GM23338 (cell line): Measurements from ENCODE around the gene E2F3. TPM values are rescaled to one million over a fixed set of nuclear protein-coding genes. Genes with fewer than 3 reads are reported as not detected.

Experiments used
- ATAC-seq: fragments of 200-7000 bp; cut with Tn5 transposase; 3 replicates; pipeline ENCODE4 v1.9.1; 2020
- DNase-seq: peaks from one replicate; pipeline ENCODE4 v3.0.0-alpha.2; 2015; ENCODE audit warnings: low spot score
- H2AFZ ChIP-seq: fragments of 200-600 bp; sonication (generic); 2 replicates; pipeline ENCODE4 v1.8.0; 2016; ENCODE audit warnings: antibody characterized with exemption, mild to moderate bottlenecking, moderate library complexity
- H3F3A ChIP-seq: fragments of 200-600 bp; sonication (generic); replicated peaks from 2 replicates; pipeline ENCODE4 v1.8.0; 2017; ENCODE audit warnings: antibody characterized with exemption, mixed run types, low read depth
- H3K27ac ChIP-seq: fragments of 200-600 bp; sonication (generic); 2 replicates; pipeline ENCODE4 v1.6.1; 2016; ENCODE audit warnings: low read depth
- H3K27me3 ChIP-seq: fragments of 200-600 bp; sonication (generic); 2 replicates; pipeline ENCODE4 v1.8.0; 2016; ENCODE audit warnings: mild to moderate bottlenecking, mixed run types, moderate library complexity; ENCODE audit not compliant: insufficient read depth
- H3K36me3 ChIP-seq: fragments of 200-600 bp; sonication (generic); 2 replicates; pipeline ENCODE4 v1.8.0; 2016; ENCODE audit warnings: mild to moderate bottlenecking; ENCODE audit not compliant: insufficient read depth
- H3K4me1 ChIP-seq: fragments of 200-600 bp; sonication (generic); 2 replicates; pipeline ENCODE4 v1.8.0; 2016; ENCODE audit warnings: mild to moderate bottlenecking, moderate library complexity; ENCODE audit not compliant: insufficient read depth
- H3K4me2 ChIP-seq: fragments of 200-600 bp; sonication (generic); 2 replicates; pipeline ENCODE4 v1.7.1; 2017; ENCODE audit warnings: mixed run types
- H3K4me3 ChIP-seq: fragments of 200-600 bp; sonication (generic); 2 replicates; pipeline ENCODE4 v1.6.1; 2016; ENCODE audit warnings: mixed run types
- H3K79me2 ChIP-seq: fragments of 200-600 bp; sonication (generic); replicated peaks from 2 replicates; pipeline ENCODE4 v1.8.0; 2017; ENCODE audit warnings: mild to moderate bottlenecking; ENCODE audit not compliant: insufficient read depth
- H3K9me2 ChIP-seq: fragments of 200-600 bp; sonication (generic); 2 replicates; pipeline ENCODE4 v1.8.0; 2017; ENCODE audit not compliant: insufficient read depth
- H4K20me1 ChIP-seq: fragments of 200-600 bp; sonication (generic); replicated peaks from 2 replicates; pipeline ENCODE4 v1.8.0; 2017; ENCODE audit warnings: mild to moderate bottlenecking; ENCODE audit not compliant: insufficient read depth
- H3K27ac Mint-ChIP-seq: 2 replicates; pipeline ENCODE4 v1.8.0; 2020; ENCODE audit warnings: inconsistent platforms, mild to moderate bottlenecking, moderate library complexity, mixed read lengths
- H3K27me3 Mint-ChIP-seq: 3 replicates; pipeline ENCODE4 v1.8.0; 2022; ENCODE audit warnings: low read depth, mild to moderate bottlenecking, moderate library complexity, mixed read lengths, inconsistent platforms; ENCODE audit not compliant: insufficient read depth, poor library complexity
- H3K36me3 Mint-ChIP-seq: 3 replicates; pipeline ENCODE4 v1.8.0; 2021; ENCODE audit warnings: low read depth, mild to moderate bottlenecking, inconsistent platforms, moderate library complexity, mixed read lengths
- H3K4me1 Mint-ChIP-seq: 3 replicates; pipeline ENCODE4 v1.8.0; 2020; ENCODE audit warnings: mild to moderate bottlenecking, inconsistent platforms, mixed read lengths
- H3K4me3 Mint-ChIP-seq: 3 replicates; pipeline ENCODE4 v1.8.0; 2021; ENCODE audit warnings: moderate library complexity, mild to moderate bottlenecking, inconsistent platforms, mixed read lengths
- H3K9me3 Mint-ChIP-seq: 3 replicates; pipeline ENCODE4 v1.8.0; 2020; ENCODE audit warnings: moderate library complexity, mild to moderate bottlenecking, inconsistent platforms, mixed read lengths
- CREB1 ChIP-seq: fragments of 250-450 bp; sonication (Bioruptor Pico); IDR thresholded peaks from 2 replicates; pipeline ENCODE4 v1.5.0; 2020; ENCODE audit warnings: low read depth, mild to moderate bottlenecking, moderate library complexity
- EZH2phosphoT487 ChIP-seq: fragments of 200-600 bp; sonication (generic); IDR thresholded peaks from one replicate; pipeline ENCODE4 v1.8.1; 2018; ENCODE audit warnings: antibody characterized with exemption; ENCODE audit not compliant: unreplicated experiment
- JUNB ChIP-seq: IDR thresholded peaks from one replicate; pipeline ENCODE4 v1.6.1; 2016; ENCODE audit warnings: antibody characterized with exemption; ENCODE audit not compliant: unreplicated experiment
- NANOG ChIP-seq: IDR thresholded peaks from 2 replicates; pipeline ENCODE4 v1.6.1; 2016; ENCODE audit warnings: antibody characterized with exemption, borderline replicate concordance
- POLR2AphosphoS5 ChIP-seq: IDR thresholded peaks from 2 replicates; pipeline ENCODE4 v1.6.1; 2016; ENCODE audit warnings: antibody characterized with exemption, low read depth
- REST ChIP-seq: IDR thresholded peaks from one replicate; pipeline ENCODE4 v1.6.1; 2018; ENCODE audit warnings: antibody characterized with exemption; ENCODE audit not compliant: unreplicated experiment
- STAT1 ChIP-seq: IDR thresholded peaks from one replicate; pipeline ENCODE4 v1.6.1; 2016; ENCODE audit warnings: antibody characterized with exemption; ENCODE audit not compliant: unreplicated experiment
- ZNF331 ChIP-seq: fragments of 250-450 bp; sonication (Bioruptor Pico); IDR thresholded peaks from 2 replicates; pipeline ENCODE4 v1.5.0; 2020; ENCODE audit warnings: low read depth, mild to moderate bottlenecking, moderate library complexity
- ZNF462 ChIP-seq: fragments of 250-450 bp; sonication (Bioruptor Pico); IDR thresholded peaks from 2 replicates; pipeline ENCODE4 v1.5.0; 2020; ENCODE audit warnings: mild to moderate bottlenecking, moderate library complexity
- polyA plus RNA-seq: library from polyadenylated mRNA; unstranded; fragments of >200 nt; fragmentation: Nextera tagmentation; extraction: Ambion mirVana; gene quantifications from 2 replicates; pipeline ENCODE4 v1.2.1, GENCODE V29; 2016
- total RNA-seq: library from RNA; depleted of rRNA; stranded (reverse); fragments of >200 nt; shearing (Covaris generic); gene quantifications from 2 replicates; pipeline ENCODE4 v1.2.3, GENCODE V29; 2014
- TF ChIP-seq, protein P1 (sequence below), 2 experiments: fragments of 200-600 bp in 1 of 2; sonication (generic) in 1 of 2; conservative IDR thresholded peaks; 2 replicates each; pipeline versions ENCODE4 v1.5.1 to v1.6.1; 2016 to 2017; ENCODE audit warnings: antibody characterized with exemption in 2 of 2, low read depth in 2 of 2, mild to moderate bottlenecking in 2 of 2, moderate library complexity in 1 of 2

The E2F3 gene
- total and polyA plus RNA-seq, 2 experiments from 2014 or later: 27.2 to 33.5 TPM

DNA sequence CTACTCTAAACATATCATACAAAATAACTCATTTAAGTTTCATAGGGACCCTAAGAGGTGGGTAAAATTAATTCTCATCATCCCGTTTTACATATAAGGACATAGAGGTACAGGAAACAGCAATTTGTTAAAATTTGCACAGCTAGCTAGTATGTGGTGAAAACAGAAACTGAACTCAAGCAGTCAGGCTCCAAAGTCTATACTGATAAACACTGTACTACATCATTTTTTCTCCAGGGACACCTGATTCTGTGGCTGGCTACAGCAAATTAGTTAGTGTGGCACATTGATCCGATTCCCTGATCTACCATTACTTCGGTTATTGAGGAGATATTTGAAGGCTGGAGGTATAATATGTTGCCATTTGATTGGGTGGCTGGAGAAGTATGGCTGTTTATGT, 36.2 kb upstream of the E2F3 start (continued):
- TF ChIP-seq ZNF462 (CRISPR knock-in tag) (no peak), POLR2AphosphoS5 (no peak), JUNB (no peak)

DNA sequence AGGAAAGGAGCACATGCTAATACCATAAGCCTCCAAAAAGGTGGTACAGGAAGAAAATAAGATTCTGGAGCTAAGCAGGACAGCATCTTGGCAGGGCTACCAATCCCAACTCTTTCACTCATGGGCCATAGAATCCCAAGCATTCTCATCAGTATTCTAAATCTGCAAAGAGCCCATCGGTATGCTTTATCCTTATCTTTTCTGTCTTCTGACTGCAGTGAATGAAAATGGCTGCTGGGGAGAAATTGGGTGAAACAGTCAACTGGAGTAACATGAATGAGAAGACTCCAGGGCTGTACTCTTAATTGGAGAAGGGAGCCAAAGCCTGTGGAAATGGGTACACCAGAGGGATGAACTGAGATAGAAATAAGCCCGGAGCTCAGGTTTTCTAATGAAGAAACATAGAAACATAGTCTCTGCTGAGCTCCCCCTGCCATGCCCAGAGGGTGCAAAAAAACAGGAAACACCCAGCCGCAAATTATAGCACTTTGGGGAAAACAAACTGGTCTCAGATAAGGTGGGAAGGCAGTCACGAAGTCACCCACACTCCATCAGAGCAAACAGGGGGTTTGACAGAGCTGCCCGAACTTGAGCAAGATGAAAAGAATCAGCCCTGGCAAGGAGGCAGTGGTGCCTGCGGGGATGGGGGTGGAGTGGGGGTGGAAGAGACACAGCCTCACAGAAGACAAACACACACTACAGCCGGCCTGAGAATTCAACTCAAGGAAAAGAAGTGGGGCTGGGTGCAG, 35.4 kb upstream of the E2F3 start:
- ATAC-seq (peak; percentile 31; the same call in 1 of the 3 replicates), DNase-seq (no peak)
- Histone ChIP-seq H3K79me2 (no peaks in the 10 kb centered on the region), H3K4me2 (no peak overlapping the region), H2AFZ (peak overlapping the region; percentile 93), H3K27ac (no peak overlapping the region), H3K4me3 (no peak overlapping the region), H4K20me1 (no peaks in the 10 kb centered on the region), H3K36me3 (no peaks in the 10 kb centered on the region), H3K9me2 (peaks cover 13% of the 10 kb centered on the region; the same call in 1 of the 2 replicates), H3F3A (no peaks in the 10 kb centered on the region), H3K27me3 (no peaks in the 10 kb centered on the region), H3K4me1 (no peaks in the 10 kb centered on the region)
- Mint-ChIP-seq H3K4me1 (peaks cover 3% of the 10 kb centered on the region; the same call in 1 of the 3 replicates), H3K27ac (no peak overlapping the region), H3K9me3 (no peaks in the 10 kb centered on the region), H3K36me3 (no peaks in the 10 kb centered on the region), H3K4me3 (no peak overlapping the region), H3K27me3 (peaks cover 3% of the 10 kb centered on the region)
- TF ChIP-seq, protein P1, sequence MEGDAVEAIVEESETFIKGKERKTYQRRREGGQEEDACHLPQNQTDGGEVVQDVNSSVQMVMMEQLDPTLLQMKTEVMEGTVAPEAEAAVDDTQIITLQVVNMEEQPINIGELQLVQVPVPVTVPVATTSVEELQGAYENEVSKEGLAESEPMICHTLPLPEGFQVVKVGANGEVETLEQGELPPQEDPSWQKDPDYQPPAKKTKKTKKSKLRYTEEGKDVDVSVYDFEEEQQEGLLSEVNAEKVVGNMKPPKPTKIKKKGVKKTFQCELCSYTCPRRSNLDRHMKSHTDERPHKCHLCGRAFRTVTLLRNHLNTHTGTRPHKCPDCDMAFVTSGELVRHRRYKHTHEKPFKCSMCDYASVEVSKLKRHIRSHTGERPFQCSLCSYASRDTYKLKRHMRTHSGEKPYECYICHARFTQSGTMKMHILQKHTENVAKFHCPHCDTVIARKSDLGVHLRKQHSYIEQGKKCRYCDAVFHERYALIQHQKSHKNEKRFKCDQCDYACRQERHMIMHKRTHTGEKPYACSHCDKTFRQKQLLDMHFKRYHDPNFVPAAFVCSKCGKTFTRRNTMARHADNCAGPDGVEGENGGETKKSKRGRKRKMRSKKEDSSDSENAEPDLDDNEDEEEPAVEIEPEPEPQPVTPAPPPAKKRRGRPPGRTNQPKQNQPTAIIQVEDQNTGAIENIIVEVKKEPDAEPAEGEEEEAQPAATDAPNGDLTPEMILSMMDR (conservative IDR thresholded peaks at IDR 0.05; ENCODE audit: low read depth in 2 of 2): no peak
- TF ChIP-seq REST: no peak
- TF ChIP-seq STAT1: no peak
- TF ChIP-seq NANOG: no peak
- TF ChIP-seq ZNF331 (CRISPR knock-in tag): no peak
- no peak for TF ChIP-seq EZH2phosphoT487
- TF ChIP-seq JUNB: no peak
- TF ChIP-seq CREB1 (CRISPR knock-in tag): no peak
- TF ChIP-seq POLR2AphosphoS5: no peak
